ENCODE data around the gene FAM47C.

DNA sequence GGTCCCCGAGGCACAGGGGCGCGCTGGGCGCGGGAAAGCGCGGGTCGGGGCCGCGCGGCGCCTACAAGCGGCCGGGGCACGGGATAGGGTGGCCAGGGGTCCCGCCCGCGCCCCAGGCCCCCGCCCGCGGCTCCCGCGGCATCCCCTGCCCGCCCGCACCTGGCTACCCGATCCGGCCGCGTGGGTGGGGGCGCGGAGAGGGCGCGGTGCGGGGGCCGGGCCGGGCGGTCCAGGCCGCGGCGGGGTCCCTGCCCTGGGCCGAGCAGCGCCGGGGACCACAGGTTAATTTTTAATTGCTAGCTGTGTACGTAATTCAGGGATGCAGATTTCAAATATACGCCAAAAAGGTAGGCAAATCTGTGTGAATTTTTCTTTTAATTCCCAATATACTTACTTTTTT is 44.3 kb upstream of the FAM47C start:
- TF ChIP-seq POLR2A (IDR thresholded peaks at IDR 0.05; ENCODE audit: low read depth, low read length) = no peak
- TF ChIP-seq CTCF (conservative IDR thresholded peaks at IDR 0.05; ENCODE audit: low read depth, low read length) = no peak
- TF ChIP-seq RFX5 (IDR thresholded peaks at IDR 0.05; ENCODE audit: low read depth, low read length) = no peak
- TF ChIP-seq RAD21 (IDR thresholded peaks at IDR 0.05; ENCODE audit: low read length) = no peak
- TF ChIP-seq CEBPB (IDR thresholded peaks at IDR 0.05; ENCODE audit: low read depth, low read length) = no peak
- TF ChIP-seq NFE2L2 (IDR thresholded peaks at IDR 0.05; ENCODE audit: low read depth, low read length) = no peak
- no peak for TF ChIP-seq RCOR1 (IDR thresholded peaks at IDR 0.05; ENCODE audit: insufficient replicate concordance, low read length)
- TF ChIP-seq ELK1 (IDR thresholded peaks at IDR 0.05; ENCODE audit: borderline replicate concordance, low read depth, low read length) = no peak
- TF ChIP-seq BHLHE40 (IDR thresholded peaks at IDR 0.05; ENCODE audit: low read depth, low read length) = no peak
- TF ChIP-seq SMC3 (IDR thresholded peaks at IDR 0.05; ENCODE audit: low read depth, low read length) = no peak
- no peak for TF ChIP-seq MAFK (IDR thresholded peaks at IDR 0.05; ENCODE audit: low read depth, low read length)

All from IMR-90 (cell line).